ENCODE data around the gene C17orf67.

Gene C17orf67

DNA sequence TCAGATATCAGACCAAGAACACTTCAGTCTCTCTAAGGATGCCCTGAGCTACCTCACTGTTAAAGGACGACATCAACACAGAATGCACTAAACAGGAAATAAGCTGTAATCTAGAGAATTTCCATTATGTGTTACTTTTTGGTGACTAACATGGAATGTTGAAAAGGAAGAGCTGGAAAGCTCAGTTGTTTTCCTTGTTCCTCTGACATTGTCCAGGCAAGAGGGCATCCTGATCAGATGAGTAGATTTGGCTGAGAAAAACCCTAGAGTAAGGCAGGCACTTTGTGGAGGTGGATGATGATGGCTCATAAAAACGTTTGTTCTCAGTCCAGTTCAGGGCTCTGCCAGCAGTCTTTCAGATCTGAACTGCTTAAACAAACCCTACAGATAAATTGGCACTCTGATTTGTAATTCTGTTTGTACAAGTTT lies 34.2 kb upstream of the C17orf67 start:
- TF ChIP-seq EGR1 (IDR thresholded peaks at IDR 0.05) (no peak), CREB1 (IDR thresholded peaks at IDR 0.05; ENCODE audit: low read depth) (no peak), TAF1 (IDR thresholded peaks at IDR 0.05; ENCODE audit: low read depth) (no peak), ZBTB7A (IDR thresholded peaks at IDR 0.05; ENCODE audit: low read depth) (no peak), TCF12 (IDR thresholded peaks at IDR 0.05; ENCODE audit: low read depth) (no peak), NFIC (IDR thresholded peaks at IDR 0.05) (no peak), FOXM1 (IDR thresholded peaks at IDR 0.05; ENCODE audit: borderline replicate concordance, low read depth) (no peak), RAD21 (IDR thresholded peaks at IDR 0.05; ENCODE audit: low read depth) (no peak), CEBPB (IDR thresholded peaks at IDR 0.05) (no peak), EP300 (IDR thresholded peaks at IDR 0.05; ENCODE audit: borderline replicate concordance) (no peak)
- TF ChIP-seq, protein P1, sequence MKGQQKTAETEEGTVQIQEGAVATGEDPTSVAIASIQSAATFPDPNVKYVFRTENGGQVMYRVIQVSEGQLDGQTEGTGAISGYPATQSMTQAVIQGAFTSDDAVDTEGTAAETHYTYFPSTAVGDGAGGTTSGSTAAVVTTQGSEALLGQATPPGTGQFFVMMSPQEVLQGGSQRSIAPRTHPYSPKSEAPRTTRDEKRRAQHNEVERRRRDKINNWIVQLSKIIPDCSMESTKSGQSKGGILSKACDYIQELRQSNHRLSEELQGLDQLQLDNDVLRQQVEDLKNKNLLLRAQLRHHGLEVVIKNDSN (IDR thresholded peaks at IDR 0.05) = no peak
- TF ChIP-seq, protein P2, sequence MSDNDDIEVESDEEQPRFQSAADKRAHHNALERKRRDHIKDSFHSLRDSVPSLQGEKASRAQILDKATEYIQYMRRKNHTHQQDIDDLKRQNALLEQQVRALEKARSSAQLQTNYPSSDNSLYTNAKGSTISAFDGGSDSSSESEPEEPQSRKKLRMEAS (IDR thresholded peaks at IDR 0.05) = no peak

DNA sequence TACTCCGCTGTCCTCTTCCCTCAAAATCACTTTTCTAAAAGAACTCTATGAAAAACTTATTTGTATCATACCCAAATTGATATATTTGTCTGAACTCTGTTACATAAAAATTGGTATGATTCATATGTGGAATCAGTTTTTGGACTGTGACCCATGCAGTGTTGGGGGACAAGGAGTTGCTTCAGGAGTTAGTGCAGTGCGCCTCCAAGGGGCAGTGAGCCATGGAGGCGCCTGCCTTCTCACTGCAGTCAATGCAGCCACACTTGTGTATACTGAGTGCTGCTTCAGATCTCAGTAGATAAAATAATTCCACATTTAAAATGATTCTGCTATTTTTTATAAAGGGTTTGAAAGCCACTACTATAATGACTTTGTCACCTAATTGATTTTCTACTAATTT lies 32.8 kb upstream of the C17orf67 start:
- no peak for TF ChIP-seq EGR1 (IDR thresholded peaks at IDR 0.05)
- peak; percentile 37 for TF ChIP-seq RAD21 (IDR thresholded peaks at IDR 0.05; ENCODE audit: low read depth)

DNA sequence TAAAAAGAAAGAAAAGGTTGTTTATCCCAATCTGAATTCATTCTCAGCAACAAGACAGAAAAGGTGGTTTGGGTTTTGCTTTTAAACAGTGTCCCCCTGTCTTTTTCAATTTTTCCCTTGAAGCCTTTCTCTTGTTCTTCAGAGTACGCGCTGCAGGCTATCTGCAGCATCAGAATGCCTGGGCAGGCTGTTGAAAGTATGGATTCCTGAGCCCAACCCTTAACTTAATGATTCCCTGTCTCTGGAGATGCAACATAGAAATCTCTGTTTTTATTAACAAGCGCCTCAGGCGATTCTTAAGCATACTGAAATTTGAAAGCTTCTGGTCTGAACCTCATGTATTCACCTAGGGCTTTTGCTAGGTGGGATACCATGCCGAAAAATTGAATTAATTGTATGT lies 32.4 kb upstream of the C17orf67 start:
- TF ChIP-seq CREB1 (IDR thresholded peaks at IDR 0.05; ENCODE audit: low read depth) = no peak
- no peak for TF ChIP-seq EGR1 (IDR thresholded peaks at IDR 0.05)

DNA sequence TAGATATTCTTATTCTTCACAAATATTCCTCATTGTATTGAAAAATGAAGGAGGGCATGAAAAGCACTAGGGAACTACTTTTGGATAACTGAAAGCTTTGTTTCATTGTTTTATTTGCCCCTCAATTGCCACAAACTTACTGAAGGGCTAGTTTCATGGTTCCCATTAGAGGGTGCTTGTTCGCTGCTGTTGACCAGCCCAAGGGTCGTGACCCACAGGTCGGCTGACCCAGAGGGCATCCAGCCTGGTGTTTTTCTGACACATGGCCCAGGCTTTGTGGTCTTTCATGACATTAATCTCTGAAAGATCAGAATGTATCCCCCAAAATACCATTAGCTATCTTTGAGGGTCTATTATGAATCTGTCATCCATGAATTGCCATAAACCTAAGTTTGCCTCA lies 30.3 kb upstream of the C17orf67 start:
- TF ChIP-seq, protein P3, sequence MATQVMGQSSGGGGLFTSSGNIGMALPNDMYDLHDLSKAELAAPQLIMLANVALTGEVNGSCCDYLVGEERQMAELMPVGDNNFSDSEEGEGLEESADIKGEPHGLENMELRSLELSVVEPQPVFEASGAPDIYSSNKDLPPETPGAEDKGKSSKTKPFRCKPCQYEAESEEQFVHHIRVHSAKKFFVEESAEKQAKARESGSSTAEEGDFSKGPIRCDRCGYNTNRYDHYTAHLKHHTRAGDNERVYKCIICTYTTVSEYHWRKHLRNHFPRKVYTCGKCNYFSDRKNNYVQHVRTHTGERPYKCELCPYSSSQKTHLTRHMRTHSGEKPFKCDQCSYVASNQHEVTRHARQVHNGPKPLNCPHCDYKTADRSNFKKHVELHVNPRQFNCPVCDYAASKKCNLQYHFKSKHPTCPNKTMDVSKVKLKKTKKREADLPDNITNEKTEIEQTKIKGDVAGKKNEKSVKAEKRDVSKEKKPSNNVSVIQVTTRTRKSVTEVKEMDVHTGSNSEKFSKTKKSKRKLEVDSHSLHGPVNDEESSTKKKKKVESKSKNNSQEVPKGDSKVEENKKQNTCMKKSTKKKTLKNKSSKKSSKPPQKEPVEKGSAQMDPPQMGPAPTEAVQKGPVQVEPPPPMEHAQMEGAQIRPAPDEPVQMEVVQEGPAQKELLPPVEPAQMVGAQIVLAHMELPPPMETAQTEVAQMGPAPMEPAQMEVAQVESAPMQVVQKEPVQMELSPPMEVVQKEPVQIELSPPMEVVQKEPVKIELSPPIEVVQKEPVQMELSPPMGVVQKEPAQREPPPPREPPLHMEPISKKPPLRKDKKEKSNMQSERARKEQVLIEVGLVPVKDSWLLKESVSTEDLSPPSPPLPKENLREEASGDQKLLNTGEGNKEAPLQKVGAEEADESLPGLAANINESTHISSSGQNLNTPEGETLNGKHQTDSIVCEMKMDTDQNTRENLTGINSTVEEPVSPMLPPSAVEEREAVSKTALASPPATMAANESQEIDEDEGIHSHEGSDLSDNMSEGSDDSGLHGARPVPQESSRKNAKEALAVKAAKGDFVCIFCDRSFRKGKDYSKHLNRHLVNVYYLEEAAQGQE (IDR thresholded peaks at IDR 0.05; ENCODE audit: low read depth) = no peak

DNA sequence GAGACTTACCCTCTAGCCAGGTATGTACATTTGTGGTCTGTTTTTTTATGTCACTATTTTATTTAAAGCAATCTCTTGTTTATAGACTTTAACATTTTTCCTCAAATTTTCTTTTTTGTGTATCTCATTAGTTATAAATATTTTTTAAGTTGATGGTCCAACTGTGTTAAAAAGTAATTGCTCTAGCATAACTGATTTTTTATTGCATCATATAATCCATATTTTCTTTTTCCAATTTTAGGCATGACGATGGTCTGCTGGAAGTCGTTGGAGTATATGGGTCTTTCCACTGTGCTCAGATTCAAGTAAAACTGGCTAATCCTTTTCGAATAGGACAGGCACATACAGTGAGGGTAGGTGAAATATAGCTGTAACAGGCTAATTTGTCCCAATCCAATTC lies 28.2 kb upstream of the C17orf67 start:
- TF ChIP-seq FOXM1 (IDR thresholded peaks at IDR 0.05; ENCODE audit: borderline replicate concordance, low read depth) = no peak
- no peak for TF ChIP-seq NFIC (IDR thresholded peaks at IDR 0.05)
- no peak for TF ChIP-seq TEAD4 (IDR thresholded peaks at IDR 0.05)
- TF ChIP-seq EP300 (IDR thresholded peaks at IDR 0.05; ENCODE audit: borderline replicate concordance) = no peak
- no peak for TF ChIP-seq ZBTB7A (IDR thresholded peaks at IDR 0.05; ENCODE audit: low read depth)
- TF ChIP-seq YY1 (IDR thresholded peaks at IDR 0.05; ENCODE audit: low read depth) = no peak
- TF ChIP-seq, protein P3 (IDR thresholded peaks at IDR 0.05; ENCODE audit: low read depth) = no peak
- no peak for TF ChIP-seq TAF1 (IDR thresholded peaks at IDR 0.05; ENCODE audit: low read depth)
- TF ChIP-seq, protein P1 (IDR thresholded peaks at IDR 0.05) = no peak
- TF ChIP-seq, protein P2 (IDR thresholded peaks at IDR 0.05) = no peak
- TF ChIP-seq TCF12 (IDR thresholded peaks at IDR 0.05; ENCODE audit: low read depth) = no peak

DNA sequence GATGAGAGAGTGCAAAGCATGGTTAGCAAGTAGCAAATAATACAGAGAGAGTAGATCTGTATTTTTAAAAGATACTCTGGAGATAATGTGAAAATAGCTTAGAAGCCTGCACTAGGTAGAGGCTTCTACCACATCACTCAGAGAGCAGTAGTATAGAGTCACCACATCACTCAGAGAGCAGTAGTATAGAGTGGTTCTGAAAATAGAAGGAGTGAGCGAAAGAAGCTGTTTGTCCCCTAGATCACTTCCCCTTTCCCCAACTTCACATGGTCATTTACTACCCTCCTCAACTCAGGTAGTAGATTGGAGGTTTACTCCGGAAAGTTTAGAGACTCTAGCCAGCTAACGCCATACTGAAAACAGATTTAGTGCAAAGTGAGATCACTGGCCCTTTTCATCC lies 17.3 kb upstream of the C17orf67 start:
- TF ChIP-seq, protein P2 (IDR thresholded peaks at IDR 0.05) = no peak
- TF ChIP-seq EGR1 (IDR thresholded peaks at IDR 0.05) (no peak), YY1 (IDR thresholded peaks at IDR 0.05; ENCODE audit: low read depth) (no peak), TCF12 (IDR thresholded peaks at IDR 0.05; ENCODE audit: low read depth) (no peak), CEBPB (IDR thresholded peaks at IDR 0.05) (no peak), TEAD4 (IDR thresholded peaks at IDR 0.05) (no peak), EP300 (IDR thresholded peaks at IDR 0.05; ENCODE audit: borderline replicate concordance) (no peak), FOXM1 (IDR thresholded peaks at IDR 0.05; ENCODE audit: borderline replicate concordance, low read depth) (no peak), ZBTB7A (IDR thresholded peaks at IDR 0.05; ENCODE audit: low read depth) (no peak), TAF1 (IDR thresholded peaks at IDR 0.05; ENCODE audit: low read depth) (no peak), NFIC (IDR thresholded peaks at IDR 0.05) (no peak), RAD21 (IDR thresholded peaks at IDR 0.05; ENCODE audit: low read depth) (no peak), CREB1 (IDR thresholded peaks at IDR 0.05; ENCODE audit: low read depth) (no peak)
- TF ChIP-seq, protein P1 (IDR thresholded peaks at IDR 0.05) = no peak
